H1 (cell line): ENCODE data around the gene FAM227B. TPM values are rescaled to one million over a fixed set of nuclear protein-coding genes. Genes with fewer than 3 reads are reported as not detected.

Experiments
- CTCF ChIA-PET: fragments of 300-600 bp; sonication (Branson Sonifier 250); formaldehyde crosslinking; loops from one replicate; lab custom pipeline; 2021; ENCODE audit not compliant: partially characterized antibody; lab: Charles Lee
- POLR2A ChIA-PET: fragments of 300-600 bp; sonication (Branson Sonifier 250); formaldehyde crosslinking; loops from one replicate; lab custom pipeline; 2021; ENCODE audit warnings: inconsistent platforms; ENCODE audit not compliant: partially characterized antibody; lab: Charles Lee
- DNase-seq, 2 experiments: peaks; one replicate each; pipeline versions ENCODE4 v3.0.0 to v3.0.0-alpha.2; 2010 to 2022; ENCODE audit warnings: low spot score in 2 of 2, low read depth in 1 of 2, mixed read lengths in 1 of 2
- FAIRE-seq: peaks from 2 replicates; lab custom pipeline; 2011; peaks lifted over from hg19 to GRCh38; lab: Jason Lieb, UNC
- H2AFZ ChIP-seq: 2 replicates; pipeline ENCODE4 v1.8.1; 2012; ENCODE audit warnings: low read length, inconsistent platforms
- H2AK5ac ChIP-seq: 2 replicates; pipeline ENCODE4 v1.6.1; 2013; ENCODE audit warnings: low read depth, low read length
- H2BK120ac ChIP-seq: replicated peaks from 2 replicates; pipeline ENCODE3; 2013; ENCODE audit warnings: low read depth, low read length, inconsistent platforms
- H2BK12ac ChIP-seq: 2 replicates; pipeline ENCODE4 v1.6.1; 2013; ENCODE audit warnings: low read depth, low read length
- H2BK15ac ChIP-seq: 2 replicates; pipeline ENCODE4 v1.6.1; 2013; ENCODE audit warnings: low read length
- H2BK20ac ChIP-seq: 2 replicates; pipeline ENCODE4 v1.6.1; 2013; ENCODE audit warnings: low read length
- H2BK5ac ChIP-seq: 2 replicates; pipeline ENCODE4 v1.6.1; 2013; ENCODE audit warnings: low read depth, low read length
- H3K14ac ChIP-seq: 2 replicates; pipeline ENCODE4 v1.6.1; 2013; ENCODE audit warnings: inconsistent platforms; ENCODE audit not compliant: insufficient read length
- H3K18ac ChIP-seq: 2 replicates; pipeline ENCODE4 v1.6.1; 2013; ENCODE audit warnings: low read length; ENCODE audit errors: extremely low read depth
- H3K23ac ChIP-seq: 2 replicates; pipeline ENCODE4 v1.6.1; 2013; ENCODE audit warnings: inconsistent platforms; ENCODE audit not compliant: insufficient read length
- H3K23me2 ChIP-seq: 2 replicates; pipeline ENCODE4 v1.6.1; 2013; ENCODE audit warnings: low read depth, low read length
- H3K27ac ChIP-seq: 2 replicates; pipeline ENCODE4 v1.6.1; 2011; ENCODE audit warnings: low read depth, low read length, inconsistent platforms
- H3K27me3 ChIP-seq, 4 experiments: replicated peaks in 1 of 4; 1 replicate in 1 of 4; 2 replicates in 3 of 4; pipeline versions ENCODE4 v1.6.1 to v1.8.1; 2011 to 2013; ENCODE audit warnings: low read length in 3 of 4, mild to moderate bottlenecking in 3 of 4, inconsistent platforms in 2 of 4, mixed read lengths in 2 of 4, moderate library complexity in 1 of 4; ENCODE audit not compliant: control insufficient read depth in 3 of 4, insufficient read depth in 3 of 4; ENCODE audit errors: extremely low read depth in 1 of 4
- H3K36me3 ChIP-seq, 4 experiments: 2 replicates each; pipeline versions ENCODE4 v1.6.1 to v1.8.1; 2011 to 2013; ENCODE audit warnings: mild to moderate bottlenecking in 4 of 4, low read length in 3 of 4, moderate library complexity in 2 of 4, control low read depth in 1 of 4, inconsistent platforms in 1 of 4; ENCODE audit not compliant: insufficient read depth in 4 of 4, control insufficient read depth in 2 of 4
- H3K4ac ChIP-seq: replicated peaks from 2 replicates; pipeline ENCODE3; 2013; ENCODE audit warnings: low read length, low read depth, mixed read lengths, inconsistent platforms; ENCODE audit not compliant: insufficient read length
- H3K4me1 ChIP-seq, 4 experiments: replicated peaks in 1 of 4; 1 replicate in 1 of 4; 2 replicates in 3 of 4; pipeline versions ENCODE4 v1.6.1 to v1.8.1; 2011 to 2013; ENCODE audit warnings: low read length in 3 of 4, inconsistent platforms in 2 of 4, mixed read lengths in 1 of 4; ENCODE audit not compliant: insufficient read depth in 4 of 4, control insufficient read depth in 3 of 4
- H3K4me2 ChIP-seq, 2 experiments: 2 replicates each; pipeline versions ENCODE4 v1.6.1 to v1.8.1; 2011 to 2013; ENCODE audit warnings: low read depth in 2 of 2, low read length in 2 of 2, control low read depth in 1 of 2, inconsistent platforms in 1 of 2, mild to moderate bottlenecking in 1 of 2; ENCODE audit not compliant: insufficient read depth in 1 of 2
- H3K4me3 ChIP-seq, 4 experiments: fragments of 200-600, 300-600 bp in 1 of 4; sonication (generic), shearing (Covaris generic), sonication (Bioruptor Twin) in 1 of 4; 2 replicates each; pipeline versions ENCODE4 v1.5.1 to v1.8.1; 2011 to 2016; ENCODE audit warnings: low read length in 4 of 4, low read depth in 3 of 4, control low read depth in 2 of 4, inconsistent platforms in 2 of 4, mild to moderate bottlenecking in 2 of 4, mixed read lengths in 1 of 4, moderate library complexity in 1 of 4; ENCODE audit not compliant: insufficient read depth in 2 of 4; ENCODE audit errors: extremely low read depth in 1 of 4
- H3K56ac ChIP-seq: replicated peaks from 2 replicates; pipeline ENCODE3; 2013; ENCODE audit warnings: low read depth, mild to moderate bottlenecking, mixed read lengths, low read length, inconsistent platforms; ENCODE audit not compliant: insufficient read length
- H3K79me1 ChIP-seq: 2 replicates; pipeline ENCODE4 v1.6.1; 2013; ENCODE audit warnings: low read depth, low read length, control low read depth
- H3K79me2 ChIP-seq, 2 experiments: 2 replicates each; pipeline versions ENCODE4 v1.6.1 to v1.8.1; 2012 to 2013; ENCODE audit warnings: low read length in 2 of 2, mild to moderate bottlenecking in 2 of 2, inconsistent platforms in 1 of 2; ENCODE audit not compliant: insufficient read depth in 2 of 2, control insufficient read depth in 1 of 2
- H3K9ac ChIP-seq, 4 experiments: replicated peaks in 1 of 4; 1 replicate in 1 of 4; 2 replicates in 3 of 4; pipeline versions ENCODE4 v1.6.1 to v1.8.1; 2011 to 2013; ENCODE audit warnings: low read depth in 3 of 4, low read length in 3 of 4, control low read depth in 2 of 4, mild to moderate bottlenecking in 2 of 4, moderate library complexity in 2 of 4, inconsistent platforms in 1 of 4; ENCODE audit errors: extremely low read depth in 1 of 4
- H3K9me3 ChIP-seq, 2 experiments: 2 replicates each; pipeline versions ENCODE4 v1.6.1 to v1.8.1; 2012 to 2013; ENCODE audit warnings: mild to moderate bottlenecking in 2 of 2, moderate library complexity in 2 of 2, control low read depth in 1 of 2, inconsistent platforms in 1 of 2, low read depth in 1 of 2, low read length in 1 of 2, mixed read lengths in 1 of 2; ENCODE audit not compliant: insufficient read depth in 2 of 2
- H4K20me1 ChIP-seq, 2 experiments: replicated peaks in 1 of 2; 2 replicates each; pipeline versions ENCODE3 to v1.8.1; 2011 to 2013; ENCODE audit warnings: inconsistent platforms in 2 of 2, low read length in 2 of 2, mild to moderate bottlenecking in 1 of 2; ENCODE audit not compliant: insufficient read depth in 2 of 2, control insufficient read depth in 1 of 2
- H4K5ac ChIP-seq: 2 replicates; pipeline ENCODE4 v1.6.1; 2013; ENCODE audit warnings: low read length, low read depth, mixed read lengths, inconsistent platforms; ENCODE audit not compliant: insufficient read length
- H4K8ac ChIP-seq: 2 replicates; pipeline ENCODE4 v1.8.0; 2013; ENCODE audit warnings: mild to moderate bottlenecking, moderate library complexity, low read length, inconsistent platforms; ENCODE audit not compliant: insufficient read depth; ENCODE audit errors: extremely low read depth
- H4K91ac ChIP-seq: replicated peaks from 2 replicates; pipeline ENCODE3; 2013; ENCODE audit warnings: low read length, mixed read lengths, inconsistent platforms; ENCODE audit not compliant: insufficient read length
- RNF2 ChIP-seq: fragments of 200-900, 300-1000 bp; sonication (generic); IDR thresholded peaks from 2 replicates; pipeline ENCODE4 v1.7.1; 2016; ENCODE audit warnings: borderline replicate concordance, low read depth, mild to moderate bottlenecking, antibody characterized with exemption, low read length; ENCODE audit not compliant: poor library complexity, severe bottlenecking; ENCODE audit errors: missing control alignments
- SIX5 ChIP-seq: IDR thresholded peaks from 2 replicates; pipeline ENCODE4 v1.6.1; 2011; ENCODE audit warnings: mild to moderate bottlenecking, low read depth, low read length
- WGBS, 2 experiments: shearing (Covaris generic) in 1 of 2; methylation state at CpG; one replicate each; pipeline versions ENCODE4 v1.1.6 to v1.1.7; 2013 to 2015; ENCODE audit warnings: low lambda C conversion rate in 2 of 2, mixed read lengths in 2 of 2, inconsistent platforms in 1 of 2, low coverage in 1 of 2, missing lambda C conversion rate in 1 of 2; ENCODE audit not compliant: insufficient replicate concordance in 2 of 2, insufficient coverage in 1 of 2, insufficient read length in 1 of 2; ENCODE audit errors: extremely low coverage in 1 of 2, missing lambda C conversion rate in 1 of 2; 5-methylcytosine and 5-hydroxymethylcytosine counted together
- polyA plus RNA-seq, 7 experiments: library from polyadenylated mRNA; depleted of rRNA in 3 of 7; stranded (reverse) in 5 of 7; unstranded in 2 of 7; fragments of >200 nt in 5 of 7; fragments of 200-250 nt in 2 of 7; gene quantifications; 1 replicate in 5 of 7; 2 replicates in 1 of 7; 4 replicates in 1 of 7; pipeline versions ENCODE4 v1.2.1 to v1.2.3, GENCODE V29; 2011 to 2013; ENCODE audit warnings: missing spikeins in 2 of 7, mixed read lengths in 2 of 7
- total RNA-seq: library from RNA; stranded (reverse); fragmentation: NEBNext Ultra II Directional; extraction: Animal tissue kit (Norgen Biotek cat#: 25700); gene quantifications from 2 replicates; pipeline ENCODE4 v1.2.1, GENCODE V29; 2021

The FAM227B gene
- total and polyA plus RNA-seq, 2 of the 8 experiments (the other 6 are each of a cell fraction or from before 2014, with no cell fraction given): 4.0 to 6.5 TPM

DNA sequence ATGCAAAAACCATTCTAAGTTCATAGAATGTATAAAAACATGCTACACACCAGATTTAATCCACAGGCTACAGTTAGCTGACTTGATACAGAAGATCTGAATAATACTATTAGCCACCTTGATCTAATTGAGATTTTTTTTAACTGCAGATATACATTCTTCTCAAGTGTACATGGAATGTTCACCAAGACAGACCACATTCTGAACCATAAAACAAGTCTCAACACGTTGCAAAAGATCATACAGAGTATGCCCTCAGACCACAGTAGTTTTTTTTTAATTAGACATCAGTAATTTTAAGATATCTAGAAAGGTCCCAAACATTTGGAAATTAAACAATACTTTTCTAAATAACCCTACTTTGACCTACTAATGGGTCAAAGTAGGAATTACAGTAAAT, 114.3 kb downstream of the FAM227B start:
- H4K8ac ChIP-seq: no peak overlapping the region
- no peak overlapping the region for H3K23ac ChIP-seq
- H3K27me3 ChIP-seq: no peaks in the 10 kb centered on the region
- CTCF ChIA-PET: no interaction called here
- no peak overlapping the region for H2BK12ac ChIP-seq
- POLR2A ChIA-PET: no interaction called here
- H4K20me1 ChIP-seq: no peaks in the 10 kb centered on the region
- no peaks in the 10 kb centered on the region; a peak in 1 of 8 replicates for H3K36me3 ChIP-seq
- no peaks in the 10 kb centered on the region for H3K79me2 ChIP-seq
- H2AFZ ChIP-seq: no peak overlapping the region
- H3K79me1 ChIP-seq: no peaks in the 10 kb centered on the region
- no peak overlapping the region for H2AK5ac ChIP-seq
- H3K9ac ChIP-seq: no peak overlapping the region
- 81% methylated on average over 1 of the region's 1 CpG; no CpG with 5 or more reads in 1 of the 2 experiments for WGBS, 2 experiments
- H3K9me3 ChIP-seq: peaks cover 14 to 15% of the 10 kb centered on the region in 2 experiments
- no peak for DNase-seq
- no peaks in the 10 kb centered on the region for H3K4me1 ChIP-seq
- H3K4me2 ChIP-seq: no peak overlapping the region
- H3K18ac ChIP-seq: no peak overlapping the region
- no peak overlapping the region for H4K5ac ChIP-seq
- H3K14ac ChIP-seq: no peak overlapping the region
- H3K4me3 ChIP-seq: no peak overlapping the region
- H2BK120ac ChIP-seq: no peak overlapping the region
- H2BK20ac ChIP-seq: no peak overlapping the region
- H3K56ac ChIP-seq: no peak overlapping the region
- H3K4ac ChIP-seq: no peak overlapping the region
- no peak overlapping the region for H3K27ac ChIP-seq
- FAIRE-seq: no peak
- H4K91ac ChIP-seq: no peak overlapping the region
- no peaks in the 10 kb centered on the region for H3K23me2 ChIP-seq
- no peak overlapping the region for H2BK15ac ChIP-seq
- no peak overlapping the region for H2BK5ac ChIP-seq
- TF ChIP-seq RNF2 (no peak), SIX5 (no peak)
